GM19043 (cell line): ENCODE data around the gene TRAPPC6A.

Source experiments
- ATAC-seq: cut with Tn5 transposase; IDR thresholded peaks from one replicate; pipeline ENCODE4 v1.9.1; 2021; ENCODE audit warnings: low read depth; ENCODE audit not compliant: unreplicated experiment

Gene TRAPPC6A

GRCh38 chr19:45150180-45150579 lies 27.9 kb downstream of the TRAPPC6A start:
- no peak for ATAC-seq

GRCh38 chr19:45149129-45149528 lies 28.9 kb downstream of the TRAPPC6A start:
- no peak for ATAC-seq

GRCh38 chr19:45147835-45148676 lies 30.0 kb downstream of the TRAPPC6A start:
- ATAC-seq, result no peak

- ATAC-seq, result no peak
Observed at GRCh38 chr19:45146741-45147205, 31.3 kb downstream of the TRAPPC6A start.

GRCh38 chr19:45146251-45146650 lies 31.8 kb downstream of the TRAPPC6A start:
- no peak for ATAC-seq

- ATAC-seq, result no peak
Observed at GRCh38 chr19:45145270-45146189, 32.5 kb downstream of the TRAPPC6A start.

- ATAC-seq, result no peak
Observed at GRCh38 chr19:45144431-45145269, 33.4 kb downstream of the TRAPPC6A start.

- ATAC-seq, result no peak
Observed at GRCh38 chr19:45142726-45143110, 35.3 kb downstream of the TRAPPC6A start.

GRCh38 chr19:45142016-45142725 lies 35.9 kb downstream of the TRAPPC6A start:
- no peak for ATAC-seq

GRCh38 chr19:45141203-45141900 lies 36.7 kb downstream of the TRAPPC6A start:
- no peak for ATAC-seq

GRCh38 chr19:45140533-45140932 lies 37.5 kb downstream of the TRAPPC6A start:
- ATAC-seq, result no peak

GRCh38 chr19:45140144-45140503 lies 37.9 kb downstream of the TRAPPC6A start:
- ATAC-seq, result no peak

- no peak for ATAC-seq
Observed at GRCh38 chr19:45139286-45140143, 38.5 kb downstream of the TRAPPC6A start.

GRCh38 chr19:45138303-45138751 lies 39.7 kb downstream of the TRAPPC6A start:
- no peak for ATAC-seq

- peak; percentile 67 for ATAC-seq
Observed at GRCh38 chr19:45137179-45137761, 40.8 kb downstream of the TRAPPC6A start.

GRCh38 chr19:45136507-45137178 lies 41.4 kb downstream of the TRAPPC6A start:
- no peak for ATAC-seq

- ATAC-seq, result no peak
Observed at GRCh38 chr19:45135176-45135885, 42.7 kb downstream of the TRAPPC6A start.
